ENCODE results near the gene AMOTL1. TPM values are rescaled to one million over a fixed set of nuclear protein-coding genes. Genes with fewer than 3 reads are reported as not detected.

The AMOTL1 gene
- total RNA-seq, 1 experiment from 2014 or later: 10.1 TPM

GRCh38 chr11:94814272-94814976, 46.3 kb downstream of the AMOTL1 start:
- DNase-seq (ENCODE audit: extremely low read depth, low read depth): no peak

- no peak for DNase-seq (ENCODE audit: extremely low read depth, low read depth)
These were observed 47.7 kb downstream of the AMOTL1 start for GRCh38 chr11:94815705-94816344.

GRCh38 chr11:94820480-94820879, 52.3 kb downstream of the AMOTL1 start:
- DNase-seq (ENCODE audit: extremely low read depth, low read depth): no peak

GRCh38 chr11:94821439-94821838, 53.3 kb downstream of the AMOTL1 start:
- DNase-seq (ENCODE audit: extremely low read depth, low read depth): no peak

- DNase-seq (ENCODE audit: extremely low read depth, low read depth): no peak
These were observed 53.9 kb downstream of the AMOTL1 start for GRCh38 chr11:94822080-94822479.

- DNase-seq (ENCODE audit: extremely low read depth, low read depth): no peak
These were observed 55.1 kb downstream of the AMOTL1 start for GRCh38 chr11:94823102-94823732.

- DNase-seq (ENCODE audit: extremely low read depth, low read depth): no peak
These were observed 56.9 kb downstream of the AMOTL1 start for GRCh38 chr11:94825031-94825430.

- no peak for DNase-seq (ENCODE audit: extremely low read depth, low read depth)
These were observed 57.3 kb downstream of the AMOTL1 start for GRCh38 chr11:94825481-94825880.

DNA sequence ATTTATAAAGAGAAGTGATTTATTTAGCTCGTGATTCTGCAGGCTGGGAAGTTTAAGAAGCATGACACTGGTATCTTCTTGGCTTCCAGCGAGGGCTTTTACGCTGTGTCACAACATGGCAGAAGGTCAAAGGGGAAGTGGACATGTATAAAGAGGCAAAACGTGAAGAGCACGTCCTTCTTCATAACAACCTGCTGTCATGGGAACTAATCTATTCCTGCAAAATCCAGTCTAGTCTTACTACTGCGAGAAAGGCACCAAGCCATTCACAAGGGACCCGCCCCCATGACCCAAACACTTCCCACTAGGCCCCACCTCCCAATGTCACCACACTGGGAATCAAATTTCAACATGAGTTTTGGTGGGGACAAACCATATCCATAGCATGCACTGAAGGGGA, 58.3 kb downstream of the AMOTL1 start:
- no peak for DNase-seq (ENCODE audit: extremely low read depth, low read depth)

DNA sequence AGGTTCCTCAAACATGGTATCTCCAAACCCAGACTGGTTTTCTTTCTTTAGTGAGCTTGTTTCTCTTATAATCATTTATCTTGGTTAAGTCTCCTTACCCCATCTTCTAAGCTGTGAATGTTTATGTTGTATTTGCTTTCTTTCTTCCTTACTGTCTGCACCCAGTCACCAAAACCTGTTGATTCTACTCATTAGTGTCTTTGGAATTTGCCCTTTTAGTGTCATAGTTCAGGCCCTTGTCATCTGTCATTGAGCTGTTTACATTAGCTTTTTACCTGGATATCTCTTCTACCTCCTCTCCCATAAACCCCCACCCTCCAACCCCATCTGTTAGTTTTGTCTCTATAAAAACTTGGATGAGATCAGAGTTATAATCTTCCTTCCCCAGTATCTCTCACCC, 59.9 kb downstream of the AMOTL1 start:
- no peak for DNase-seq (ENCODE audit: extremely low read depth, low read depth)

- DNase-seq (ENCODE audit: extremely low read depth, low read depth): no peak
These were observed 62.8 kb downstream of the AMOTL1 start for GRCh38 chr11:94830722-94831510.

DNA sequence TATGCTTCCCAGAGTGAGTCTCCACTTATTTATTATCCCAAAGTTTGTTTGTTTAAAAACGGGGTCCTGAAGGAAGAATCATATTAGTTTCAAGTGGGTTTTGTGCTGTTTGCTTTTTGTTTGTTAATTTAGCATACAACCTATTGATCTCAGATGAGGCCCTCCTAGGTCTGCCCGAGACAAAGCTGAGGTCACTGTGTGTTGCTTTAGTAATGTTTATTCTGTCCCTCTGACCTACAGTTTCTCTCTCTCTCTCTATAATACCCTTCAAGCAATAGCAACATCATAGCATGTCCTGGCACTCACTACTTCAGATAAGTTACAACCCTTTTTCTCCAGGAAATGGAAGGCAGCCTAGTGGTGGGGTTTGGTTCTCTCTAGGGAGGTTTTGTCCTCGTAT, 63.4 kb downstream of the AMOTL1 start:
- no peak for DNase-seq (ENCODE audit: extremely low read depth, low read depth)

GRCh38 chr11:94832604-94833235, 64.6 kb downstream of the AMOTL1 start:
- no peak for DNase-seq (ENCODE audit: extremely low read depth, low read depth)

DNA sequence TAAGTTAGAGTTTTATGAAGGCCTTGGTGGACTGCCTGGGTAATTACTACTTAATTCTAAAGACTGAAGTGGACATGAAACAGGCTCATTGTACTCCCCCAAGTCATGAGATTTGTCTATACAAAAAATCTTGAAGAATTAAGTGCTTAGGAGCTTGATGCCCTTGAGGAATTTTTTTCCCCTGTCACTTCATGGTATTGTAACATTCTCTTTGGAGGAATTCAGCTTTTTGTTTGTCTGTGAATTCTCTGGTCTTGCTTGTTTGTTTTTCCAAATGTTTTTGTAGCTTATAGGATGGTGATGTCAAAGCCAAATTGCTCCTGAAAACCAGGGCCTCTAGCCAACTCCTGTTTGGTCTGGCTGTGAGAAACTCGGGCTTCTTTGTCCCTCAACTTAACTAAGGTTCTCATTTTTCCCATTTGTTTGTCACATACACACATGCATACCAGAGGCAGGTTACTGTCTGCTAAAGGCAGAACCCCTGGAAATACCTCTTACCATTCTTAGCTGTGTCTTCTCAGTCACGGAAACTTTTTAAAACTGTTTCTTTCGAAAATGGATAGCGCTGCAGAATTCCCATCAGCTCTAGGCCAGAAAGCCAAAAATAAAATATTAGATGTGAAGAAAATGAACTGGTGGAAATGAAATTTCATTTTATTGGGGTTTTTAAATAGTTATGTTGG, 66.9 kb downstream of the AMOTL1 start:
- peak; percentile 11 for DNase-seq (ENCODE audit: extremely low read depth, low read depth)

GRCh38 chr11:94835594-94835927, 67.4 kb downstream of the AMOTL1 start:
- DNase-seq (ENCODE audit: extremely low read depth, low read depth): no peak

- DNase-seq (ENCODE audit: extremely low read depth, low read depth): no peak
These were observed 69.2 kb downstream of the AMOTL1 start for GRCh38 chr11:94837317-94837716.

DNA sequence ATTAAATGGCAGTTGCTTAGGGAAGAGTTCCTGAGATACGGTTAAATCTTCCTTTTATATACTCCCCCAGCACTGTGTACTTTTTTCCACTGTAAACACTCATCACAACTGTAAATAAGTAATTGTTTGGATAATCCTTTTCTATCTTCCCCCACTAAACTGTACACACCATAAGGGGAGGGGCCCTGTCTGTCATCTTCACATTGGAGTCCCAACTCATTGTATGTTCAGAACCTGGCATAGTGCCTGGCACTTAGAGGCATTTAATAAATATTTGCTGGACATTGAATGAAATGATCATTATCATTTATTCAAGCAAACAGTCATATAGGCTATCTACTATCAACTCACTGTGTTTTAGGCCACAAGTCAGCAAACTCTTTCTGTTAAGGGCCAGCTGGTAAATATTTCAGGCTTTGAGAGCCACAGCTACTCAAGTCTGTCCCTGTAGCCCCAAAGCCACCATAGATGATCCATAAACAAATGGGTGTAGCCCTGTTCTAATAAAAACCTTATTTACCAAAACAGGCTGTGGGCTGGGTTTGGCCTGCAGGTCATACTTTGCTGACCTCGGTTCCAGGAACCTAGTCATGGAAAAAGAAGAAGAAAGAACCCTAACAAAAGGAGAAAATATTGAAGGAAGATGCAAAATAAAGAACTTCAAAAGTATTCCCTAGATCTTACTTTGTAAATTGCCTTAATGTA, 70.0 kb downstream of the AMOTL1 start:
- no peak for DNase-seq (ENCODE audit: extremely low read depth, low read depth)

DNA sequence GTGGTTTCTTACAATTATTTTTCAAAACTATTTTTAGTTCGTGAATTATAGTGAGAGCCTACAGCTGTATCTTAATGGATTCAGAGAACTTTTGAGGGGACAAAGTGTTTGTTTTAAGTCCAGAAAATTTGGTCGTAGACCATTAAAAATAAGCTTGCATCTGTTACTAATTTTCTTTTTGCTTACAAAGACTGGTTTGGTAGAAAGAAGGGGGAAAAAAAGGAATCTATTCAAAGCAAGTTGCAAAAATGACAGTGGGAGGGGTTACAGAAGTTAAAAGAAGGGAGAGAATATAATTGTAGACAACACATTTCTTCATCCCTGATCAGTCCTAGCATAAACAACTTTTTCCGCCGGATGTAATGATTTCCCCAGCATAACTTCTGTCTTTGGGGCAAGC, 72.1 kb downstream of the AMOTL1 start:
- DNase-seq (ENCODE audit: extremely low read depth, low read depth): no peak

DNA sequence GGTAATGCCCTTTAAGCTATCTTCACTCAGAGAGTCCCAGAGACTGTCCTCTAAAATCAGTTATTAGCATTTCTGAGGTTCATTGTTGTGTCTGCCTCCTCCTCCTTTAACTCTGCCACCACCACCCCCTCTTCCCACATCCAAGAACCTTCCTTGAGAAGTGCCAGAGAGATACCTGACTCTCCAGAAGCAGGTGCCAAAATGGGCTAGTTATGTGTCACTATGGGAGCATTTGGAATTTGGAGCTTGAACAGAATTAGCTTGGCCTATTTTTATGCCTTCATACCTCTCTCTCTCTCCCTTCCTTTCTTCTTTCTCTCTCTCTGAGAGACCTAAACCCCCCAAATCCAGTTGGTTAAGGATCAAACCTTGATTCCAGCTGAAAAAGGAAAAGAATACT, 75.9 kb downstream of the AMOTL1 start:
- DNase-seq (ENCODE audit: extremely low read depth, low read depth): no peak

GRCh38 chr11:94845622-94846021, 77.5 kb downstream of the AMOTL1 start:
- DNase-seq (ENCODE audit: extremely low read depth, low read depth): no peak

Measured in NCI-H460 (cell line).